Measurements from ENCODE around the gene IL1RAP. TPM values are rescaled to one million over a fixed set of nuclear protein-coding genes. Genes with fewer than 3 reads are reported as not detected.

IL1RAP gene
- total RNA-seq, 1 donor from 2014 or later, result 5.1 TPM

GRCh38 chr3:190644035-190644434 is 130.2 kb downstream of the IL1RAP start:
- H3K27ac ChIP-seq (replicated peaks), result no peak overlapping the region
- H3K4me3 ChIP-seq, result no peak overlapping the region
- intact Hi-C loops (cut with micrococcal nuclease), result no loop called here
- TF ChIP-seq, protein P1, sequence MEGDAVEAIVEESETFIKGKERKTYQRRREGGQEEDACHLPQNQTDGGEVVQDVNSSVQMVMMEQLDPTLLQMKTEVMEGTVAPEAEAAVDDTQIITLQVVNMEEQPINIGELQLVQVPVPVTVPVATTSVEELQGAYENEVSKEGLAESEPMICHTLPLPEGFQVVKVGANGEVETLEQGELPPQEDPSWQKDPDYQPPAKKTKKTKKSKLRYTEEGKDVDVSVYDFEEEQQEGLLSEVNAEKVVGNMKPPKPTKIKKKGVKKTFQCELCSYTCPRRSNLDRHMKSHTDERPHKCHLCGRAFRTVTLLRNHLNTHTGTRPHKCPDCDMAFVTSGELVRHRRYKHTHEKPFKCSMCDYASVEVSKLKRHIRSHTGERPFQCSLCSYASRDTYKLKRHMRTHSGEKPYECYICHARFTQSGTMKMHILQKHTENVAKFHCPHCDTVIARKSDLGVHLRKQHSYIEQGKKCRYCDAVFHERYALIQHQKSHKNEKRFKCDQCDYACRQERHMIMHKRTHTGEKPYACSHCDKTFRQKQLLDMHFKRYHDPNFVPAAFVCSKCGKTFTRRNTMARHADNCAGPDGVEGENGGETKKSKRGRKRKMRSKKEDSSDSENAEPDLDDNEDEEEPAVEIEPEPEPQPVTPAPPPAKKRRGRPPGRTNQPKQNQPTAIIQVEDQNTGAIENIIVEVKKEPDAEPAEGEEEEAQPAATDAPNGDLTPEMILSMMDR (IDR thresholded peaks at IDR 0.05; ENCODE audit: borderline replicate concordance), result no peak
- no peaks in the 10 kb centered on the region for H3K4me1 ChIP-seq
- DNase-seq, result no peak
- no peaks in the 10 kb centered on the region for H3K36me3 ChIP-seq
- no peaks in the 10 kb centered on the region for H3K27me3 ChIP-seq (ENCODE audit: low read depth)
- H3K9me3 ChIP-seq (replicated peaks), result no peaks in the 10 kb centered on the region

DNA sequence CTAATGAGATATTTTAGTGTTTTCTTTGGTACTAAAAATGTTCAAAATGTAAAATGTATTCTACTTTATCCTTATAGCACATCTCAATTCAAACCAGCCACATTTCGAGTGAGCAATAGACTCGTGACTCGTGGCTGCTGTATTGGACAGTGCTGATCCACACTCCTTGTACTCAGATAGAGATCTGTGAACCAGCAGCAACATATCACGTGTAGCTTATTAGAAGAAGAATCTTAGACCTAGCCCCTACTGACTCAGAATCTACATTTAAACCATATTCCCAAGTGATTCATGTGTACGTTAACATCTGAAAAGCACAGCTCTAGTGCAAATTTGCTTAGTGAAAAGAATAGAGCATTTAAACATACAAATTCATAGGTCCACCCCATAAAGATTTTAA is 130.9 kb downstream of the IL1RAP start:
- Histone ChIP-seq H3K4me1 (no peaks in the 10 kb centered on the region), H3K4me3 (no peak overlapping the region), H3K27me3 (ENCODE audit: low read depth) (no peaks in the 10 kb centered on the region), H3K27ac (replicated peaks) (no peak overlapping the region), H3K36me3 (no peaks in the 10 kb centered on the region), H3K9me3 (replicated peaks) (no peaks in the 10 kb centered on the region)
- no peak for DNase-seq
- TF ChIP-seq, protein P1 (IDR thresholded peaks at IDR 0.05; ENCODE audit: borderline replicate concordance), result no peak
- intact Hi-C loops (cut with micrococcal nuclease), result no loop called here

DNA sequence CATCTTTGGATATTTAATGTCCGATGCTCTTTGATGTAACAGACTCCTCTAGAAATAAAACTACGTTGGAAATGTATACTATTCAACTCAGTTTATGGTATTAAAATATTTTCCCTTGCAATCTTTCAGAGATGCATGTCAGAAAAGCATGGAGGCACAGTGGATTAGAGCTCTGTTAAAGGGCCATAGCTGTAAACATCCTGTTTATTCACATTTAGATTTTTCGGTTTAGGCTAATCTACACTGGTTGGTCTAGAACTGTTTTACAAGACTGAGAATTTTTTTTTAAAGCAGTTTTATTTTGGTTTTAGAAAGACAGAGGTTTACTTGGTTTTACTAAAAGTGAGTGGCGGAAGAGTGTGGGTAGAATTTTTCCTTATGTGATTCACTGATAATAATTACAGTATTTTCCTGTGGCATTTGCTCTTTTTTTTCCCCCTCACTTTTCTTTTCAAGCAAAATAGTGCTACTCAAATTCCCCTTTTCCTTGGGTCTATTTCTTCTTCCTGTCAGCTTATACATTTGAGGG is 132.1 kb downstream of the IL1RAP start:
- TF ChIP-seq, protein P1 (IDR thresholded peaks at IDR 0.05; ENCODE audit: borderline replicate concordance), result no peak
- Histone ChIP-seq H3K4me3 (no peak overlapping the region), H3K4me1 (peaks cover 10% of the 10 kb centered on the region), H3K27ac (replicated peaks) (no peak overlapping the region), H3K36me3 (no peaks in the 10 kb centered on the region), H3K27me3 (ENCODE audit: low read depth) (no peaks in the 10 kb centered on the region), H3K9me3 (replicated peaks) (no peaks in the 10 kb centered on the region)
- no peak for DNase-seq
- intact Hi-C loops (cut with micrococcal nuclease), result no loop called here

GRCh38 chr3:190646996-190647395 is 133.1 kb downstream of the IL1RAP start:
- DNase-seq, result no peak
- TF ChIP-seq, protein P1 (IDR thresholded peaks at IDR 0.05; ENCODE audit: borderline replicate concordance), result no peak
- Histone ChIP-seq H3K27me3 (ENCODE audit: low read depth) (no peaks in the 10 kb centered on the region), H3K4me1 (peaks cover 10% of the 10 kb centered on the region), H3K27ac (replicated peaks) (no peak overlapping the region), H3K9me3 (replicated peaks) (no peaks in the 10 kb centered on the region), H3K4me3 (no peak overlapping the region), H3K36me3 (no peaks in the 10 kb centered on the region)
- intact Hi-C loops (cut with micrococcal nuclease), result no loop called here

GRCh38 chr3:190655933-190656332 is 142.0 kb downstream of the IL1RAP start:
- intact Hi-C loops (cut with micrococcal nuclease), result no loop called here
- Histone ChIP-seq H3K4me1 (no peaks in the 10 kb centered on the region), H3K4me3 (no peak overlapping the region), H3K9me3 (replicated peaks) (no peaks in the 10 kb centered on the region), H3K36me3 (no peaks in the 10 kb centered on the region), H3K27me3 (ENCODE audit: low read depth) (no peaks in the 10 kb centered on the region), H3K27ac (replicated peaks) (no peak overlapping the region)
- DNase-seq, result no peak
- TF ChIP-seq, protein P1 (IDR thresholded peaks at IDR 0.05; ENCODE audit: borderline replicate concordance), result no peak

Measured in left ventricle myocardium inferior (tissue), 1 donor.